GM12875 (cell line): ENCODE measurements around the gene ATF7.

Experiments
- H3K4me3 ChIP-seq: one replicate; pipeline ENCODE4 v1.5.1; 2011; ENCODE audit warnings: low read depth, low read length, control low read depth
- CTCF ChIP-seq: IDR thresholded peaks from 2 replicates; pipeline ENCODE4 v1.5.1; 2011; ENCODE audit warnings: low read depth, mild to moderate bottlenecking, control low read depth, inconsistent platforms, low read length, moderate library complexity, borderline replicate concordance; ENCODE audit not compliant: insufficient read depth

Gene ATF7

GRCh38 chr12:53506450-53506785 is 119.8 kb downstream of the ATF7 start:
- TF ChIP-seq CTCF: no peak
- H3K4me3 ChIP-seq: no peak overlapping the region

DNA sequence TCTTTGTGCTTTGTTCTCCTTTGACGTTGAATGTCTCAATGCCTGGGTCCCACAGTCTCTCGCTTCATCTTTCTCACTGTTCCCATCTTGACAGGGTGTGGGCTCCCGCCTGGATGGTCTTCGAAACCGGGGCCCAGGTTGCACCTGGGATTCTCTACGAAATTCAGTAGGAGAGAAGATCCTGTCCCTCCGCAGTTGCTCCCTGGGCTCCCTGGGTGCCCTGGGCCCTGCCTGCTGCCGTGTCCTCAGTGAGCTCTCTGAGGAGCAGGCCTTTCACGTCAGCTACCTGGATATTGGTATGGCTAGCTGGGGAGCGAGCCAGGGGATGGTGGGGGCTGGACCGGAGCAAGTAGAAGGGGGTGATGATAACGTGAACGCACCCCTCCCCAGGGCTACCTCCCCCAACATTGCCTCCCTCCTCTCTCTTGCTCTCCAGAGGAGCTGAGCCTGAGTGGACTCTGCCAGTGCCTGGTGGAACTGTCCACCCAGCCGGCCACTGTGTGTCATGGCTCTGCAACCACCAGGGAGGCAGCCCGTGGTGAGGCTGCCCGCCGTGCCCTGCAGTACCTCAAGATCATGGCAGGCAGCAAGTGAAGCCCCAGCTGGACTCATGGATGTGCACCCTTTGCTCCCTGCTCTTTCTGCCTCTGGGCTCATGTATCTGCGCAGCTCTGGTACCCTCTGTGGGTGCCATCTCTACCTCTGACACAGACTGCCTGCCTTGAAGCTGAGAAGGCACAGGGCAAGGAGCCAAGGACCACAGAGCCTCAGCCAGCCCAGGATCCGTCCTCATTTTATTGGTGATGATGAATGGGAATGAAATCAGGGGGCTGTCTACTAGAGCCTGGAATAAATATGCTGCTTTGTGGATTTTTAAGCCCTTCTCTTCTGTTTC is 120.4 kb downstream of the ATF7 start:
- TF ChIP-seq CTCF: no peak

GRCh38 chr12:53505086-53505485 is 121.1 kb downstream of the ATF7 start:
- no peak for TF ChIP-seq CTCF
- no peak overlapping the region for H3K4me3 ChIP-seq

More for the DNA sequence above, 120.4 kb downstream of the ATF7 start:
- no peak overlapping the region for H3K4me3 ChIP-seq

DNA sequence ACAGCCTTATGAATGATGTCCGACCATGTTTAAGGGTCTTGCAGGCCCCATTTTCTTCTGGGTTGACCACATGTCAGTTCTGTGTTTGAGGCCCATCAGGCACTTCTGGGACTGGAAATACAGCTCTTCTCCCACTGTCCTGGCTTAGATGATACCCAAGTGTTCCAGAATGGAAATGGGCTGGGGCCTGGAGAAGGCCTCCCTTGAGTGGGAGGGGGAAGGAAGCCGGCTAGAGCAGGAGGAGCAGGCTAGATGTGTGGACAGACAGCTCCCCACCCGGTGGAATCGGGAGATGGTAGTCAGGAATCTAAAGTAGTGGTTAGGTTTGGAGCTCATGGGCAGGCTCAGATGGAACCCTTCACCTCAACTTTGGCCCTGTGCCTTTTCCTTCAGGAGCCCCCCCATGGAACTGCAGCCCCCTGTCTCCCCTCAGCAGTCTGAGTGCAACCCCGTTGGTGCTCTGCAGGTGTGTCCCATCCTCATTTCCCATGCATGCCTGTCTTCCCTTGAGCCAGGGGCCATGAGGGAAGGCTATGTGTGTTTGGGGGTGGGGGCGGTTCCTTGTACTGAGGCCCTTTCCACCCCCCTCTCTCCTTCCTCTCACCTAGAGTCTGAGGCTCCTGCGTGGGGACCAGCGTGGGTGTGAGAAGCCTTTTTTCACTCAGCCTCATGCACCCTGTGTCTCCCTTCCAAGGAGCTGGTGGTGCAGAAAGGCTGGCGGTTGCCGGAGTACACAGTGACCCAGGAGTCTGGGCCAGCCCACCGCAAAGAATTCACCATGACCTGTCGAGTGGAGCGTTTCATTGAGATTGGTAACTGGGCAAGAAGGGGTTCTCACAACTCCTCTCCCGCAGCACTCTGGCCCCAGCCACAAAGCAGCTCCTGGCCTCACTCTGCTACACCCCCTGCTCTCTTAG is 121.9 kb downstream of the ATF7 start:
- TF ChIP-seq CTCF: no peak
- no peak overlapping the region for H3K4me3 ChIP-seq

DNA sequence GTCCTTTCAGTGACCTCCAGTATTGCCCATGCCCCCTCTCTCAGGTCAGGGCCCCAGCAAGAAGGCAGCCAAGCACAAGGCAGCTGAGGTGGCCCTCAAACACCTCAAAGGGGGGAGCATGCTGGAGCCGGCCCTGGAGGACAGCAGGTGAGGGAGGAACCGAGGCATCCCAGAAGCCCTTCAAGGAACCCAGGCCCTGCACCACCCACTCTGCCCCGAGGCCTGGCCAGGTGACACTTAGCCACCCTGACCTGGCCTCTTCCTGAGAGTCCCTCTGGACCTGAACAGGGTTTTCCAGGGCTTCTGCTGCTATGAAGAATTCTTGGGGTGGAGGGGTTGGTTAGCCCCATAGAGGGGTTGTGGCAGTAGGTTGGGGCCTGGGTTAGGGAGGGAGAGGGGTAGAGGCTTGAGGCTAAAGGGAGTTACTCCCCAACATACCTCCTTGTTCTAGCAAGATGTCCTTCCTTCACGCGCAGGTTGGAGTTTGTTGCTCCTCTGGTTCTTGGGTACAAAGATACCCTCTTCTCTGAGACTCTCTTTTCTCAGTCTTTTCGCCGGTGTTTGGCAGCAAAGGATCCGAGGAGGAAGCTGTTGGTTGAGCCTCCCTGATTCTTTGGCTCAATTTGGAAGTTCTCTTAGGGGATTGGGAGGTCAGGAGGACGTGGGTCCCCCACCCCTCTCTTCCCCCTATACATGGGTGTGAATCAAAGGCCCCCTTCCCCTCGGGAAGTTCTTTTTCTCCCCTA is 123.0 kb downstream of the ATF7 start:
- no peak for TF ChIP-seq CTCF
- H3K4me3 ChIP-seq: no peak overlapping the region

DNA sequence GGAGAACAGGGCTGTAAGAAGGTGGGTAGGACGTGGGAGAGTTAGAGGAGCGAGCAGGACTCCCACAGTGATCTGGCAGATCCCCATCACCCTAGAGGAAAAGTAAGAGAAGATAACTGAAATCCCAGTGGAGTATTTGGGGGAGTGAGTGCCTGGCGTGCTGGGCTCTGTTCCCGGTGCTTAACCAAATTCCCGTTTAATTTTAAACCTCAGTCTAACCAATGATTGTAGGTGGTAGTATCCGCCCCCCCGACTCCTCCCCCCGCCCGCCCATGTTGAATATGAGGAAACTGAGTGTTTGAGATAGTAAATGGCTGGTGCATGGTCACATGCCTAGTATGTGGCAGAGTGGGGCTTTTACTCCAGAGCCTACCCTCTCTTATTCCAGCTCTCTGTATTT is 123.9 kb downstream of the ATF7 start:
- H3K4me3 ChIP-seq: peak overlapping the region; percentile 72
- no peak for TF ChIP-seq CTCF
